H1 (cell line): Measurements from ENCODE around the gene PLXNB3. TPM values are rescaled to one million over a fixed set of nuclear protein-coding genes. Genes with fewer than 3 reads are reported as not detected.

Source experiments
- CTCF ChIA-PET: fragments of 300-600 bp; sonication (Branson Sonifier 250); formaldehyde crosslinking; loops from one replicate; lab custom pipeline; 2021; ENCODE audit not compliant: partially characterized antibody; lab: Charles Lee
- POLR2A ChIA-PET: fragments of 300-600 bp; sonication (Branson Sonifier 250); formaldehyde crosslinking; loops from one replicate; lab custom pipeline; 2021; ENCODE audit warnings: inconsistent platforms; ENCODE audit not compliant: partially characterized antibody; lab: Charles Lee
- DNase-seq, 2 experiments: peaks; one replicate each; pipeline versions ENCODE4 v3.0.0 to v3.0.0-alpha.2; 2010 to 2022; ENCODE audit warnings: low spot score in 2 of 2, low read depth in 1 of 2, mixed read lengths in 1 of 2
- FAIRE-seq: peaks from 2 replicates; lab custom pipeline; 2011; peaks lifted over from hg19 to GRCh38; lab: Jason Lieb, UNC
- H2AFZ ChIP-seq: 2 replicates; pipeline ENCODE4 v1.8.1; 2012; ENCODE audit warnings: low read length, inconsistent platforms
- H2AK5ac ChIP-seq: 2 replicates; pipeline ENCODE4 v1.6.1; 2013; ENCODE audit warnings: low read depth, low read length
- H2BK120ac ChIP-seq: replicated peaks from 2 replicates; pipeline ENCODE3; 2013; ENCODE audit warnings: low read depth, low read length, inconsistent platforms
- H2BK12ac ChIP-seq: 2 replicates; pipeline ENCODE4 v1.6.1; 2013; ENCODE audit warnings: low read depth, low read length
- H2BK15ac ChIP-seq: 2 replicates; pipeline ENCODE4 v1.6.1; 2013; ENCODE audit warnings: low read length
- H2BK20ac ChIP-seq: 2 replicates; pipeline ENCODE4 v1.6.1; 2013; ENCODE audit warnings: low read length
- H2BK5ac ChIP-seq: 2 replicates; pipeline ENCODE4 v1.6.1; 2013; ENCODE audit warnings: low read depth, low read length
- H3K14ac ChIP-seq: 2 replicates; pipeline ENCODE4 v1.6.1; 2013; ENCODE audit warnings: inconsistent platforms; ENCODE audit not compliant: insufficient read length
- H3K18ac ChIP-seq: 2 replicates; pipeline ENCODE4 v1.6.1; 2013; ENCODE audit warnings: low read length; ENCODE audit errors: extremely low read depth
- H3K23ac ChIP-seq: 2 replicates; pipeline ENCODE4 v1.6.1; 2013; ENCODE audit warnings: inconsistent platforms; ENCODE audit not compliant: insufficient read length
- H3K23me2 ChIP-seq: 2 replicates; pipeline ENCODE4 v1.6.1; 2013; ENCODE audit warnings: low read depth, low read length
- H3K27ac ChIP-seq: 2 replicates; pipeline ENCODE4 v1.6.1; 2011; ENCODE audit warnings: low read depth, low read length, inconsistent platforms
- H3K27me3 ChIP-seq, 4 experiments: replicated peaks in 1 of 4; 1 replicate in 1 of 4; 2 replicates in 3 of 4; pipeline versions ENCODE4 v1.6.1 to v1.8.1; 2011 to 2013; ENCODE audit warnings: low read length in 3 of 4, mild to moderate bottlenecking in 3 of 4, inconsistent platforms in 2 of 4, mixed read lengths in 2 of 4, moderate library complexity in 1 of 4; ENCODE audit not compliant: control insufficient read depth in 3 of 4, insufficient read depth in 3 of 4; ENCODE audit errors: extremely low read depth in 1 of 4
- H3K36me3 ChIP-seq, 4 experiments: 2 replicates each; pipeline versions ENCODE4 v1.6.1 to v1.8.1; 2011 to 2013; ENCODE audit warnings: mild to moderate bottlenecking in 4 of 4, low read length in 3 of 4, moderate library complexity in 2 of 4, control low read depth in 1 of 4, inconsistent platforms in 1 of 4; ENCODE audit not compliant: insufficient read depth in 4 of 4, control insufficient read depth in 2 of 4
- H3K4ac ChIP-seq: replicated peaks from 2 replicates; pipeline ENCODE3; 2013; ENCODE audit warnings: low read length, low read depth, mixed read lengths, inconsistent platforms; ENCODE audit not compliant: insufficient read length
- H3K4me1 ChIP-seq, 4 experiments: replicated peaks in 1 of 4; 1 replicate in 1 of 4; 2 replicates in 3 of 4; pipeline versions ENCODE4 v1.6.1 to v1.8.1; 2011 to 2013; ENCODE audit warnings: low read length in 3 of 4, inconsistent platforms in 2 of 4, mixed read lengths in 1 of 4; ENCODE audit not compliant: insufficient read depth in 4 of 4, control insufficient read depth in 3 of 4
- H3K4me2 ChIP-seq, 2 experiments: 2 replicates each; pipeline versions ENCODE4 v1.6.1 to v1.8.1; 2011 to 2013; ENCODE audit warnings: low read depth in 2 of 2, low read length in 2 of 2, control low read depth in 1 of 2, inconsistent platforms in 1 of 2, mild to moderate bottlenecking in 1 of 2; ENCODE audit not compliant: insufficient read depth in 1 of 2
- H3K4me3 ChIP-seq, 4 experiments: fragments of 200-600, 300-600 bp in 1 of 4; sonication (generic), shearing (Covaris generic), sonication (Bioruptor Twin) in 1 of 4; 2 replicates each; pipeline versions ENCODE4 v1.5.1 to v1.8.1; 2011 to 2016; ENCODE audit warnings: low read length in 4 of 4, low read depth in 3 of 4, control low read depth in 2 of 4, inconsistent platforms in 2 of 4, mild to moderate bottlenecking in 2 of 4, mixed read lengths in 1 of 4, moderate library complexity in 1 of 4; ENCODE audit not compliant: insufficient read depth in 2 of 4; ENCODE audit errors: extremely low read depth in 1 of 4
- H3K56ac ChIP-seq: replicated peaks from 2 replicates; pipeline ENCODE3; 2013; ENCODE audit warnings: low read depth, mild to moderate bottlenecking, mixed read lengths, low read length, inconsistent platforms; ENCODE audit not compliant: insufficient read length
- H3K79me1 ChIP-seq: 2 replicates; pipeline ENCODE4 v1.6.1; 2013; ENCODE audit warnings: low read depth, low read length, control low read depth
- H3K79me2 ChIP-seq, 2 experiments: 2 replicates each; pipeline versions ENCODE4 v1.6.1 to v1.8.1; 2012 to 2013; ENCODE audit warnings: low read length in 2 of 2, mild to moderate bottlenecking in 2 of 2, inconsistent platforms in 1 of 2; ENCODE audit not compliant: insufficient read depth in 2 of 2, control insufficient read depth in 1 of 2
- H3K9ac ChIP-seq, 4 experiments: replicated peaks in 1 of 4; 1 replicate in 1 of 4; 2 replicates in 3 of 4; pipeline versions ENCODE4 v1.6.1 to v1.8.1; 2011 to 2013; ENCODE audit warnings: low read depth in 3 of 4, low read length in 3 of 4, control low read depth in 2 of 4, mild to moderate bottlenecking in 2 of 4, moderate library complexity in 2 of 4, inconsistent platforms in 1 of 4; ENCODE audit errors: extremely low read depth in 1 of 4
- H3K9me3 ChIP-seq, 2 experiments: 2 replicates each; pipeline versions ENCODE4 v1.6.1 to v1.8.1; 2012 to 2013; ENCODE audit warnings: mild to moderate bottlenecking in 2 of 2, moderate library complexity in 2 of 2, control low read depth in 1 of 2, inconsistent platforms in 1 of 2, low read depth in 1 of 2, low read length in 1 of 2, mixed read lengths in 1 of 2; ENCODE audit not compliant: insufficient read depth in 2 of 2
- H4K20me1 ChIP-seq, 2 experiments: replicated peaks in 1 of 2; 2 replicates each; pipeline versions ENCODE3 to v1.8.1; 2011 to 2013; ENCODE audit warnings: inconsistent platforms in 2 of 2, low read length in 2 of 2, mild to moderate bottlenecking in 1 of 2; ENCODE audit not compliant: insufficient read depth in 2 of 2, control insufficient read depth in 1 of 2
- H4K5ac ChIP-seq: 2 replicates; pipeline ENCODE4 v1.6.1; 2013; ENCODE audit warnings: low read length, low read depth, mixed read lengths, inconsistent platforms; ENCODE audit not compliant: insufficient read length
- H4K8ac ChIP-seq: 2 replicates; pipeline ENCODE4 v1.8.0; 2013; ENCODE audit warnings: mild to moderate bottlenecking, moderate library complexity, low read length, inconsistent platforms; ENCODE audit not compliant: insufficient read depth; ENCODE audit errors: extremely low read depth
- H4K91ac ChIP-seq: replicated peaks from 2 replicates; pipeline ENCODE3; 2013; ENCODE audit warnings: low read length, mixed read lengths, inconsistent platforms; ENCODE audit not compliant: insufficient read length
- BACH1 ChIP-seq: IDR thresholded peaks from 2 replicates; pipeline ENCODE4 v1.6.1; 2012; ENCODE audit warnings: low read length, improper control_type of control experiment
- BCL11A ChIP-seq, 2 experiments: IDR thresholded peaks; one replicate each; pipeline ENCODE4 v1.6.1; 2011; ENCODE audit warnings: low read depth in 2 of 2, low read length in 2 of 2, mild to moderate bottlenecking in 2 of 2
- EGR1 ChIP-seq: IDR thresholded peaks from 2 replicates; pipeline ENCODE4 v1.6.1; 2011; ENCODE audit warnings: low read depth, low read length, borderline replicate concordance
- EZH2 ChIP-seq: fragments of 200-600 bp; sonication (generic); IDR thresholded peaks from 2 replicates; pipeline ENCODE4 v1.7.1; 2012; ENCODE audit warnings: low read depth, mild to moderate bottlenecking, moderate library complexity, low read length, inconsistent platforms; ENCODE audit not compliant: severe bottlenecking
- GTF2F1 ChIP-seq: IDR thresholded peaks from 2 replicates; pipeline ENCODE4 v1.6.1; 2012; ENCODE audit warnings: low read depth, low read length, improper control_type of control experiment, borderline replicate concordance
- NRF1 ChIP-seq: IDR thresholded peaks from 2 replicates; pipeline ENCODE4 v1.6.1; 2011; ENCODE audit warnings: mild to moderate bottlenecking, low read depth, low read length, improper control_type of control experiment
- POLR2A ChIP-seq, 2 experiments: IDR thresholded peaks; 1 replicate in 1 of 2; 2 replicates in 1 of 2; pipeline ENCODE4 v1.6.1; 2011; ENCODE audit warnings: low read depth in 2 of 2, low read length in 2 of 2, mild to moderate bottlenecking in 2 of 2; ENCODE audit errors: control extremely low read depth in 1 of 2
- SP4 ChIP-seq: IDR thresholded peaks from 2 replicates; pipeline ENCODE4 v1.6.1; 2012; ENCODE audit warnings: low read length, inconsistent platforms
- TCF12 ChIP-seq: IDR thresholded peaks from 2 replicates; pipeline ENCODE4 v1.6.1; 2011; ENCODE audit warnings: low read depth, mild to moderate bottlenecking, low read length
- TEAD4 ChIP-seq: IDR thresholded peaks from 2 replicates; pipeline ENCODE4 v1.6.1; 2012; ENCODE audit warnings: low read depth, low read length, inconsistent platforms, mixed read lengths
- WGBS, 2 experiments: shearing (Covaris generic) in 1 of 2; methylation state at CpG; one replicate each; pipeline versions ENCODE4 v1.1.6 to v1.1.7; 2013 to 2015; ENCODE audit warnings: low lambda C conversion rate in 2 of 2, mixed read lengths in 2 of 2, inconsistent platforms in 1 of 2, low coverage in 1 of 2, missing lambda C conversion rate in 1 of 2; ENCODE audit not compliant: insufficient replicate concordance in 2 of 2, insufficient coverage in 1 of 2, insufficient read length in 1 of 2; ENCODE audit errors: extremely low coverage in 1 of 2, missing lambda C conversion rate in 1 of 2; 5-methylcytosine and 5-hydroxymethylcytosine counted together
- polyA plus RNA-seq, 7 experiments: library from polyadenylated mRNA; depleted of rRNA in 3 of 7; stranded (reverse) in 5 of 7; unstranded in 2 of 7; fragments of >200 nt in 5 of 7; fragments of 200-250 nt in 2 of 7; gene quantifications; 1 replicate in 5 of 7; 2 replicates in 1 of 7; 4 replicates in 1 of 7; pipeline versions ENCODE4 v1.2.1 to v1.2.3, GENCODE V29; 2011 to 2013; ENCODE audit warnings: missing spikeins in 2 of 7, mixed read lengths in 2 of 7
- total RNA-seq: library from RNA; stranded (reverse); fragmentation: NEBNext Ultra II Directional; extraction: Animal tissue kit (Norgen Biotek cat#: 25700); gene quantifications from 2 replicates; pipeline ENCODE4 v1.2.1, GENCODE V29; 2021
- TF ChIP-seq, protein P1 (sequence below): IDR thresholded peaks from 2 replicates; pipeline ENCODE4 v1.6.1; 2012; ENCODE audit warnings: low read length, inconsistent platforms

The PLXNB3 gene
- total and polyA plus RNA-seq, 2 of the 8 experiments (the other 6 are each of a cell fraction or from before 2014, with no cell fraction given), result 1.2 to 2.7 TPM

DNA sequence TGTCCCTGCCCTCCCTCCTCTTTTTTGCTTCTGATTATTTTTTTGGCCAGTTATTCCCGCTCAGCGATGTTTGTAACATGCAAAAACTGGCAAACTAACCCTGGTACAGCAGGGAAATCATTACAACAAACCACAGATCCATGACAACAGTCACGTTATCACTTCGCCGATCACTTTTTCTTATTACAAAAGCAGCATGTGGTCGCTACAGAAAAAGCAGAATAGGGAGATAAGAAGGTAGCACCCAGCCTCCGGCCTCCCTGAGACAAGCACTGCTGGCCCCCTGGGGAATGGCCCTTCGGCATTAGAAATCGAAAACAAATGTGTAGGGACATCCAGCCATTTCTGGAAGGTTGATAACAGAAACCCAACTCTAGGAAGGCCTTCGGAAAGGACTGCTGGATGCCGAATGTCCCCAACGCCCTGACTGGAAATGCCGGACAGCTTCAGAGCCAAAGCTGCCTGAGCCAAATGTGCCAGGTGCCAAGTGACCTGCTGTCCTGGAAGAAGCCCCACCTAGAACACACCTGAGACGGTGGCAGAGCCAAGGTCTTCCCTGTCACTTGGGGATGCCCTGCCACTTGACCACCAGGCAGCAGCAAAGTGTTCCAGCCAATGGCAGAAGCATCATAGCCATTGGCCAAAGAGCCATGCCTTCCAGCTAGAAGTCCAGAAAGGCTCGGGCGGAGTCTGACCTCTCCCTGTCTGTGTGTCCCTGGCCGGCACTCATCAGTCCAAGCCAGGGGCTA is 27.2 kb downstream of the PLXNB3 start:
- 91% methylated on average over 15 of the region's 17 CpGs; no CpG with 5 or more reads in 1 of the 2 experiments for WGBS, 2 experiments
- no peak for TF ChIP-seq BCL11A (IDR thresholded peaks at IDR 0.05; ENCODE audit: low read depth in 2 of 2, low read length in 2 of 2)
- TF ChIP-seq, protein P1, sequence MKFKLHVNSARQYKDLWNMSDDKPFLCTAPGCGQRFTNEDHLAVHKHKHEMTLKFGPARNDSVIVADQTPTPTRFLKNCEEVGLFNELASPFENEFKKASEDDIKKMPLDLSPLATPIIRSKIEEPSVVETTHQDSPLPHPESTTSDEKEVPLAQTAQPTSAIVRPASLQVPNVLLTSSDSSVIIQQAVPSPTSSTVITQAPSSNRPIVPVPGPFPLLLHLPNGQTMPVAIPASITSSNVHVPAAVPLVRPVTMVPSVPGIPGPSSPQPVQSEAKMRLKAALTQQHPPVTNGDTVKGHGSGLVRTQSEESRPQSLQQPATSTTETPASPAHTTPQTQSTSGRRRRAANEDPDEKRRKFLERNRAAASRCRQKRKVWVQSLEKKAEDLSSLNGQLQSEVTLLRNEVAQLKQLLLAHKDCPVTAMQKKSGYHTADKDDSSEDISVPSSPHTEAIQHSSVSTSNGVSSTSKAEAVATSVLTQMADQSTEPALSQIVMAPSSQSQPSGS, result no peak
- no peak for TF ChIP-seq TCF12
- TF ChIP-seq EZH2, result no peak
- TF ChIP-seq SP4, result no peak
- no peak for TF ChIP-seq BACH1
- no peak for TF ChIP-seq GTF2F1
- TF ChIP-seq TEAD4, result no peak
- no peak for TF ChIP-seq NRF1
- TF ChIP-seq EGR1, result no peak
- no peak for TF ChIP-seq POLR2A (IDR thresholded peaks at IDR 0.05; ENCODE audit: control extremely low read depth in 1 of 2, low read depth in 2 of 2, low read length in 2 of 2)

More for the DNA sequence above, 27.2 kb downstream of the PLXNB3 start:
- Histone ChIP-seq H3K18ac (no peak overlapping the region), H3K79me1 (no peaks in the 10 kb centered on the region; the same call in none of the 2 replicates), H3K4ac (no peak overlapping the region), H3K14ac (no peak overlapping the region), H3K23me2 (peaks cover 2% of the 10 kb centered on the region; the same call in 1 of the 2 replicates), H3K4me3 (no peak overlapping the region), H2BK12ac (no peak overlapping the region), H2BK120ac (no peak overlapping the region), H4K5ac (no peak overlapping the region), H2AFZ (no peak overlapping the region), H4K20me1 (peaks cover 0 to 6% of the 10 kb centered on the region in 2 experiments), H2AK5ac (no peak overlapping the region), H3K23ac (no peak overlapping the region), H3K9ac (no peak overlapping the region), H3K4me2 (no peak overlapping the region), H4K91ac (no peak overlapping the region), H3K27ac (no peak overlapping the region), H3K56ac (no peak overlapping the region), H3K27me3 (no peaks in the 10 kb centered on the region), H2BK15ac (no peak overlapping the region), H3K4me1 (peaks cover 0 to 17% (median 5%) of the 10 kb centered on the region in 4 experiments; a peak in 4 of 7 replicates), H3K9me3 (no peaks in the 10 kb centered on the region), H3K79me2 (peaks cover 0 to 34% of the 10 kb centered on the region in 2 experiments; a peak in 1 of 4 replicates), H3K36me3 (peaks cover 0 to 10% (median 0%) of the 10 kb centered on the region in 4 experiments; a peak in 3 of 8 replicates), H4K8ac (no peak overlapping the region), H2BK5ac (no peak overlapping the region), H2BK20ac (no peak overlapping the region)
- DNase-seq (no peak), FAIRE-seq (no peak)
- POLR2A ChIA-PET, result interaction anchor here (1.4 to 1.6 kb wide), 2 partner anchors 9 to 10 kb away, joined by 3 read pairs; no protein-coding TSS in a partner anchor
- CTCF ChIA-PET, result interaction anchor here (3.0 kb wide), 1 partner anchor 9 kb away, joined by 14 read pairs; no protein-coding TSS in a partner anchor
